Stimulated activated CD8-positive, alpha-beta memory T cell treated with anti-CD3 and anti-CD28 coated beads, Interleukin-4, amount 100 ng/mL, for 24 hours (primary cell): ENCODE results near the gene CFAP46.
"Not testable (repeated sequence)": the region's sequence is repeated elsewhere in the genome, so short reads cannot be mapped to it uniquely, and the experiment has no call there.

Source experiments
- DNase-seq: peaks from one replicate; pipeline ENCODE4 v3.0.0-alpha.2; 2020; ENCODE audit warnings: low read depth

The CFAP46 gene

GRCh38 chr10:132979491-132980425 is 37.4 kb upstream of the CFAP46 start:
- no peak for DNase-seq

- DNase-seq: no peak
Measured at GRCh38 chr10:132978542-132978941, 36.2 kb upstream of the CFAP46 start.

- no peak for DNase-seq
Measured at GRCh38 chr10:132977807-132978206, 35.4 kb upstream of the CFAP46 start.

- no peak for DNase-seq
Measured at GRCh38 chr10:132977076-132977475, 34.7 kb upstream of the CFAP46 start.

- DNase-seq: no peak
Measured at GRCh38 chr10:132975831-132976682, 33.7 kb upstream of the CFAP46 start.

- no peak for DNase-seq
Measured at GRCh38 chr10:132974886-132975830, 32.8 kb upstream of the CFAP46 start.

GRCh38 chr10:132974249-132974796 is 32.0 kb upstream of the CFAP46 start:
- DNase-seq: no peak

GRCh38 chr10:132973903-132974241 is 31.5 kb upstream of the CFAP46 start:
- DNase-seq: no peak

- DNase-seq: no peak
Measured at GRCh38 chr10:132972986-132973902, 30.9 kb upstream of the CFAP46 start.

- DNase-seq: no peak
Measured at GRCh38 chr10:132972149-132972985, 30.0 kb upstream of the CFAP46 start.

GRCh38 chr10:132971448-132972148 is 29.2 kb upstream of the CFAP46 start:
- no peak for DNase-seq

- no peak for DNase-seq
Measured at GRCh38 chr10:132970641-132971438, 28.5 kb upstream of the CFAP46 start.

GRCh38 chr10:132967540-132967939 is 25.2 kb upstream of the CFAP46 start:
- DNase-seq: no peak

- DNase-seq: no peak
Measured at GRCh38 chr10:132965411-132966057, 23.2 kb upstream of the CFAP46 start.

GRCh38 chr10:132964707-132965410 is 22.5 kb upstream of the CFAP46 start:
- DNase-seq: not testable (repeated sequence)

- no peak for DNase-seq
Measured at GRCh38 chr10:132964231-132964630, 21.9 kb upstream of the CFAP46 start.

- DNase-seq: no peak
Measured at GRCh38 chr10:132963430-132963960, 21.1 kb upstream of the CFAP46 start.
